HUDEP-2 (cell line): Measurements from ENCODE around the gene FTO.

ENCODE experiments used
- DNase-seq, 76 experiments: peaks; one replicate each; lab custom pipeline; 2025; ENCODE audit not compliant: unreplicated experiment in 76 of 76; lab: John Stamatoyannopoulos, UW

The FTO gene

GRCh38 chr16:53892155-53892554, 188.2 kb downstream of the FTO start:
- DNase-seq = peak in 32 of 76 experiments; percentile 1 to 44 (median 14)

- no peak for DNase-seq
Observed at GRCh38 chr16:53893731-53894435, 189.9 kb downstream of the FTO start.

GRCh38 chr16:53894686-53895085, 190.7 kb downstream of the FTO start:
- no peak for DNase-seq

- no peak for DNase-seq
Observed at GRCh38 chr16:53895433-53895832, 191.5 kb downstream of the FTO start.

GRCh38 chr16:53895851-53896250, 191.9 kb downstream of the FTO start:
- no peak for DNase-seq

- no peak for DNase-seq
Observed at GRCh38 chr16:53896722-53897121, 192.8 kb downstream of the FTO start.

GRCh38 chr16:53898993-53899392, 195.0 kb downstream of the FTO start:
- no peak for DNase-seq

GRCh38 chr16:53899431-53899830, 195.5 kb downstream of the FTO start:
- no peak for DNase-seq

GRCh38 chr16:53900667-53901066, 196.7 kb downstream of the FTO start:
- no peak for DNase-seq

GRCh38 chr16:53901408-53901807, 197.5 kb downstream of the FTO start:
- no peak for DNase-seq

- no peak for DNase-seq
Observed at GRCh38 chr16:53904533-53904932, 200.6 kb downstream of the FTO start.

GRCh38 chr16:53905028-53905427, 201.1 kb downstream of the FTO start:
- DNase-seq = no peak

- DNase-seq = no peak
Observed at GRCh38 chr16:53908731-53909130, 204.8 kb downstream of the FTO start.

- DNase-seq = no peak
Observed at GRCh38 chr16:53910990-53911389, 207.0 kb downstream of the FTO start.

GRCh38 chr16:53911513-53911912, 207.6 kb downstream of the FTO start:
- no peak for DNase-seq

- peak in 1 of 76 experiments; percentile 0 for DNase-seq
Observed at GRCh38 chr16:53912155-53912554, 208.2 kb downstream of the FTO start.

- DNase-seq = no peak
Observed at GRCh38 chr16:53913099-53913870, 209.3 kb downstream of the FTO start.

- DNase-seq = no peak
Observed at GRCh38 chr16:53913920-53914319, 210.0 kb downstream of the FTO start.

GRCh38 chr16:53914736-53915135, 210.8 kb downstream of the FTO start:
- DNase-seq = no peak

- no peak for DNase-seq
Observed at GRCh38 chr16:53915452-53916160, 211.7 kb downstream of the FTO start.

GRCh38 chr16:53920988-53921387, 217.0 kb downstream of the FTO start:
- no peak for DNase-seq
